Left cardiac atrium (tissue), 4 donors: ENCODE results near the gene UPF2. TPM values are rescaled to one million over a fixed set of nuclear protein-coding genes. Genes with fewer than 3 reads are reported as not detected.
"Not testable (repeated sequence)": the region's sequence is repeated elsewhere in the genome, so short reads cannot be mapped to it uniquely, and the experiment has no call there.

Experiments used
- ATAC-seq, 2 donors: fragments of 200-7000 bp; cut with Tn5 transposase; one replicate each; pipeline ENCODE4 v1.9.1; 2020; ENCODE audit warnings: mild to moderate bottlenecking in 2 of 2, moderate library complexity in 2 of 2
- DNase-seq: peaks from one replicate; pipeline ENCODE4 v3.0.0-alpha.2; 2020
- intact Hi-C, 2 donors: fragments of 100-400 bp; cut with DNase I; formaldehyde crosslinking; loops; one replicate each; pipeline versions ENCODE4 v1.14.1 to v1.15.1; 2022 to 2023
- long read RNA-seq: library from polyadenylated mRNA; unstranded; transcript quantifications from one replicate; pipeline ENCODE4 v2.0.0, GENCODE V29; 2021
- total RNA-seq, 2 donors: library from RNA; stranded (reverse); fragmentation: NEBNext Ultra II Directional; extraction: Animal tissue kit (Norgen Biotek cat#: 25700); gene quantifications; one replicate each; pipeline ENCODE4 v1.2.1, GENCODE V29; 2021
- donor health status: DM: no; HTN: yes; CAD: no.
- donor health status: DM: no; HTN: yes; CAD: no; lungs with severe emphysema.
- donor health status: DM: yes; HTN: yes; CAD: no.
- donor health status: Dilated cardiomyopathy.

Gene UPF2
- total RNA-seq = 10 to 100 TPM; 13.7 to 16.9 TPM
- long read RNA-seq, full-length matches to known transcripts = 1 of 2 reads
- long read RNA-seq, partial matches to known transcripts = 0 of 2 reads
- long read RNA-seq, other reads (novel, unspliced or antisense) = 1 of 2 reads

DNA sequence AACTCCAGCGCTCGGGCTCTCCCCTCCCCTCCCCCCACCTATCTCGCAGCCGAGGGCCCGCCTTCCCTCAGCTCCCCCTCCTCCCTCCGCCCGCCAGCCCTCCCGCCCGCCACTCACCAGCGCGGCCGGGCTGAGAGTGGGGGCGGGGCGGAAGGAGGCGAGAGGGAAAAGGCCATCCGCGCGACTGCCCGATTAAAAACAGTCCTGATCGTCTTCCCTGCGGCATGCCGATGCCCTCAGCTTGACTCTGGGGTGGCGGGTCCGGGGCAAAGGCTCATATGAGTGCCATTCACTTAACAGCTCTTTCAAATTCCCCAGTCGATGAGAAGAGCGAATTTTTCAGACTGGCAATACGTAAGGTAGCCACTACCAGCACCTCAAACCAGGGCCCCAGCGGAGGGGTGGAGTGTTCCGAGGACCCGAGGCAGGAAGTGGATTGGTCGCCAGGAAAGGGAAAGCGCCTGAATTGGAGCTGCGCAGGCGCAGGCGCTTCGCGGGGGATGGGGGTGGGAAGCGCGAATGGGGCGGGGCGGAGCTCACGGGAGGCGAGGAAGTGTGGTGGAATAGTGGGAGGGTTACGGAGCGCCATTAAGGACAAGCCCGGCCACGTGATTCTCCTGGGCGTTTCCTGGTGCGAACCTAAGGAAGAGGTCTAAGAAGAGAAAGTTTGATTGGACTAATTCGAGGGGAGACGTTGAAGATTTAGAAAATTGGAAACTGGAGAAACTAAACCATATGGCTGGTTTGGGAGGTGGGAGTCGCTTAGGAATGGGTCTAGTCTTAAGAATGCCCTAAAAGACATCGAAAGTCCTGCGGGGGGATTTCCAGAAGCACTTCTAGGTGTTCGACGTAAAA, at the start of gene UPF2:
UPF2 (minus strand) TSS at position 13 of the 855 bp plus-strand sequence. CDS start 7,386 bp downstream, outside the sequence.
- DNase-seq (peak; percentile 97), ATAC-seq (peak; percentile 96 to 97)
- intact Hi-C loops = loop anchor here in 1 of 2 donors (2.0 kb wide), 1 partner anchor 26 kb away; the partner anchor contains the start of gene DHTKD1

DNA sequence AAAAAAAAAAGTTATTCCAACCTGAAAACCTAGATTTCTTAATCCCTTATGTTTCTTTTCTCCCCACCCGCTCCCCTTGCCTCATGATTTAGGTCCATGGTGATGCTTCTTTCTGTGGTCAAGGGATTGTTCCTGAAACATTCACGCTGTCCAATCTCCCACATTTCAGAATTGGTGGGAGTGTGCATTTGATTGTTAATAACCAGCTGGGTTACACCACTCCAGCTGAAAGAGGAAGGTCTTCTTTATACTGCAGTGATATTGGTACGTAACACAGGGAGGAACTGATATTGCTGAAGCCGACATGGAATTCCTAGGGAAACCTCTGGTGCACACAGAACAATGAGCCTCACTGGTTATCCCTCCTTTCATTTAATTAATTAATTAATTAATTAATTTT, 48.8 kb upstream of the UPF2 start:
- DNase-seq (no peak), ATAC-seq (no peak)
- intact Hi-C loops = no loop called here

GRCh38 chr10:12088919-12089318, 46.3 kb upstream of the UPF2 start:
- intact Hi-C loops = no loop called here
- no peak for ATAC-seq
- DNase-seq = no peak

GRCh38 chr10:12081879-12082557, 39.4 kb upstream of the UPF2 start:
- intact Hi-C loops = no loop called here
- DNase-seq (no peak), ATAC-seq (no peak)

DNA sequence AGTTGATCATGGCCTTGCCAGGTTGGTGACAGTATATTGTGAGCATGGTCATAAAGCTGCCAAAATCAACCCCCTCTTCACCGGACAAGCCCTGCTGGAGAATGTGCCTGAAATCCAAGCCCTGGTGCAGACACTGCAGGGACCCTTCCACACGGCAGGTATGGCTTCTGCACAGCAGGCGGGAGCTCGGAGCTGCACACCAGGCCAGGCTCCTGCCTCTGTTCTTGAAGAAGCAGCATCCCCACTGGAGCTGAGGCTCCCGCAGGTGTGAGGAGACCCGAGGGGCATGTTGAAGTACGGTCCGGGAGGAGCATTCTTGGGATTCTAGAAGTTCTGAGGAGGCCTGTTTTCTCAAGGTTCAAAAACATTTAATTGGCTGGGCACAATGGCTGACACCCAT, 38.9 kb upstream of the UPF2 start:
- no peak for DNase-seq
- no peak for ATAC-seq
- intact Hi-C loops = no loop called here

GRCh38 chr10:12077580-12078180, 35.1 kb upstream of the UPF2 start:
- intact Hi-C loops = no loop called here
- ATAC-seq = no peak
- DNase-seq = no peak

DNA sequence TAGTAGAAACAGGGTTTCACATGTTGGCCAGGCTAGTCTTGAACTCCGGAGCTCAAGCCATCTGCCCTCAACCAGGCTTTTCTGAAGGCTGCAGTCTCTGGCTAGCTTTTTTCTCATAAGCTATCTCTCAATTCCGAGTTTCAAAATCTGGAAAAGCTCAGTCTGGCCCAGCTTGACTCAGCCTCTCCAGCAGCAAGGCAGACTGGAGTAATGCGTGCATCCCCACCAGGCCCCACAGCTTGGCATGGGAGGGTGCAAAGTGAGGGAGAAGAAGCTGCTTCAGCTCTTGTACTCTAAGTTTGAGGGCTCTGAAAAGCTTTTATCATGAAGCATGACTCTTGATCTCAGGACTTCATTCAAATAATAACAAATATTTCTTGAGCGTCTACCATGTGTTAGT, 30.9 kb upstream of the UPF2 start:
- DNase-seq = no peak
- no peak for ATAC-seq
- intact Hi-C loops = no loop called here

- intact Hi-C loops, ATAC-seq, DNase-seq: not testable (repeated sequence)
Observed at GRCh38 chr10:12071441-12071840, 28.8 kb upstream of the UPF2 start.

GRCh38 chr10:12068449-12069269, 26.1 kb upstream of the UPF2 start, which contains the start of gene DHTKD1:
Gene DHTKD1, plus strand, starts transcription at chr10:12068954. Its CDS starts 80 bp downstream, at chr10:12069034.
- DNase-seq (peak; percentile 98), ATAC-seq (peak; percentile 100)
- intact Hi-C loops = loop anchor here in 1 of 2 donors (2.0 kb wide), 1 partner anchor 26 kb away; the partner anchor contains the start of gene UPF2

DNA sequence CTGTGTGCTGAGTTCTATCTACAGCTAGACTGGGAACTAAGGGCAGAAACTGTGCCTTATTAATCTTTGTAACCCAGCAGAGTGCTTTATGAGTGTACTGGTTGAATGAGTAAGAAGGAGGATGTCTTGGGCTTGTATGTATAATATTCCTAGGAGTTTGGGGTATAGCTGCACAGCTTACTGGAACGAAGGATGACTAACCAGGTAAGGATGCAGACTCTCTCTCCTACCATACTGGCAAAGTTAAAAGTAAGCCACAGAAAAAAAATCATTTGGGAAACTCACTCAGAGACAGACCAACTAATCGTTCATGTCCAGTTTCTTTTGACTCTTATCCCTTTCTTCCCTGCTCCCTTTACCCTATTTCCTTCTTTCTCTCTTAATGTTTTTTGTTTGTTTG, 24.7 kb upstream of the UPF2 start:
- intact Hi-C loops = no loop called here
- ATAC-seq = no peak
- no peak for DNase-seq

GRCh38 chr10:12063483-12063818, 20.8 kb upstream of the UPF2 start:
- no peak for DNase-seq
- intact Hi-C loops = no loop called here
- ATAC-seq = no peak

DNA sequence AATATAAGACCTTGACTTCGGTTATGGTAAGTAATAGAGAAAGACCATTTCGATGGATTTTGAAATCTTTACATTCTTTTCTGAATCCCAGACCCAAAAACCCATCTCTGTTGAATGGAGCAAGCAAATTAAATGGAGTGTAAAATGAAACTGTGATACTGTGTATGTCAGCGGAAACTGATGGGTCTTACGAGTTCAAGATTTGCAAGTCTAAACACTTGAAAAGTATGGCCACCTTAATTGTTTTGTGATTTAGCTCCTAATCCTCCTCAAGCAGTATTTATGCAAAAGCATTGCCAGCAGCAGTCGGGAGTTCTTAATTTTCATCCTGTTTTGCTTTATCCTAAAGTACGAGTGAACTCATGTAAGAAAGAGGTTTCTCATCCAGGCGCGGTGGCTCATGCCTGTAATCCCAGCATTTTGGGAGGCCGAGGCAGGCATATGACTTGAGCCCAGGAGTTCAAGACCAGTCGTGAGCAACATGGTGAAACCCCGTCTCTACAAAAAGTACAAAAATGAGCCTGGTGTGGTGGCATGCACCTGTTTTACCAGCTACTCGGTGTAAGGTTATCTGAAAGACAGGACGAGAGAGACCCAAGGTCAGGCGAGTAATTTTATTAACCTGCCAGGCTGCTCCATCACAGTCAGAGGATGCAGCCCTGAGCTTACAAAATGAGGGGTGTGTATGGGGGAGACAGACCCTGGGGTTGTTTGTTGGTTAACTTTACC, 20.3 kb upstream of the UPF2 start:
- ATAC-seq = no peak
- no peak for DNase-seq
- intact Hi-C loops = no loop called here

DNA sequence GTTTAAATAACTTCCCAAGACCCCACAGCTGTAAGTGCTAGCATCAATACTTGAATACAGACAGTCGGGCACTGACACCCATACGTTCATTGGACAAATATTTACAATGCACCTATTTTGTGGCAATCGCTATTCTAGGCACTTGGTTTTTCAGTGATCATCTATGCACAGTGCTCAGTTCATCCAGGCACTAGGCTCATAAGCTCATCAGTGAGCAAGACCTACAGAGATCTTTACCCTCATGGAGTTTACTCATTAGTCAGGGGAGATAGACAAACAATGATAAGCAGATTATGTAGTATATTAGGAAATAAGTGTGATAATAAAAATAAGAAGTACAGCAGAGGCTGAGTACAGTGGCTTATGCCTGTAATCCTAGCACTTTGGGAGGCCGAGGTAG, 18.5 kb upstream of the UPF2 start:
- no peak for DNase-seq
- intact Hi-C loops = no loop called here

GRCh38 chr10:12056748-12057147, 14.1 kb upstream of the UPF2 start:
- DNase-seq (no peak), ATAC-seq (peak in 1 of 2 donors; percentile 19)
- intact Hi-C loops = no loop called here

More for the DNA sequence above, 18.5 kb upstream of the UPF2 start:
- ATAC-seq = no peak

DNA sequence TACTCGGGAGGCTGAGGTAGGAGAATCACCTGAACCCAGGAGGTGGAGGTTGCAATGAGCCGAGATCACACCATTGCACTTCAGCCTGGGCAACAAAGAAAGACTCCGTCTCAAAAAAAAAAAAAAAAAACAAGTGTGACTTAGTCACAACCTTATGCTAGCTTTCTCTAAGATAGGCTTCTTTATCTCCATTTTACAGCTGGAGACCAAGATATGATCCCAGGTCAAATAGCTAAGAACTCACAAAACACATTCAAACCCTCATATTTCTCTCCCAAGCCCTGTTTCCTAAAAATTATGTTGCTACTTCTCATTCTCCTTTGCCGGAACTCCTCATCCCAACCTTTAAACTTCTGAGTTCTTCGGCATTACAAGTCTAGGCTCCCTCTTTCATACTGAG, 13.1 kb upstream of the UPF2 start:
- intact Hi-C loops = no loop called here
- ATAC-seq = no peak
- no peak for DNase-seq

DNA sequence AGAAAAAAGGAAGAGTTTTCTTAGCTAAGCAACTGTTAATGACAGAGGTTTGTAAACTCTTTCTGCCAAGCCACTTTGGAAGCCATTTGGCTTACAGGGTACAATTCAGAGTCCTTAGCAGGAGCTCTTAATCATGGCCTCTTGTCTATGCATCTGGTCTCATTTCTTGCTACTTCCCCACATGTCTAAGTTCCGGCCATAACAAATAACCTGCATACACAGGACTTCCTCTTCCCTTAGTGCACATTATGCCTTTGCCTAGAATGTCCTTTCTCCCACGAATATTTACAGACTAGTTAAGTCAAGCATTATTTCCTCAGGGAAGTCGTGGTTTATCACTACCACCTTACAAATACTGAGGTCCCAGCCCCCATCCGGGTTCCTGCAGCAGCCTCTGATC, 8.6 kb upstream of the UPF2 start:
- intact Hi-C loops = no loop called here
- DNase-seq (no peak), ATAC-seq (no peak)

- DNase-seq (no peak), ATAC-seq (no peak)
- intact Hi-C loops = no loop called here
Observed at GRCh38 chr10:12050528-12050927, 7.9 kb upstream of the UPF2 start.

DNA sequence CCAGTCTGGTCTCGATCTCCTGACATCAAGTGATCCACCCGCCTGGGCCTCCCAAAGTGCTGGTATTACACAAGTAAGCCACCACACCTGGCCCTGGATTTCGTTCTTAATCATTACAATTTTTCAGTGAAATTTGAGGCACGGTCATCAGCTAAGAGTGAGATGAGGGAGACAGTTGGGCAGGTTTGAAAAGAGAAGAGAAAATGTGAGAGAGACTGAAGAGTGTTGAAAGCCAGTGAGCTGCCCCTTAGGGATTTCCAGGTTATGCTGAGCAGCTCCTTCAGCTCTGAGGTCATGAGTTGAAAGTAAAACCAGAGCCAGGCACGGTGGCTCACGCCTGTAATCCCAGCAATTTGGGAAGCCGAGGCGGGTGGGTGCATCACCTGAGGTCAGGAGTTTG, 5.9 kb upstream of the UPF2 start:
- DNase-seq = no peak
- intact Hi-C loops = no loop called here
- ATAC-seq = no peak
